HepG2 (cell line): ENCODE measurements around the gene RBM47. TPM values are rescaled to one million over a fixed set of nuclear protein-coding genes. Genes with fewer than 3 reads are reported as not detected.
A peak's percentile ranks its signal among the peaks of the same experiment; 100 is the strongest.

Experiments used
- ATAC-seq: fragments of 200-7000 bp; cut with Tn5 transposase; 3 replicates; pipeline ENCODE4 v1.9.1; 2020; ENCODE audit warnings: mild to moderate bottlenecking, moderate library complexity
- BruUV-seq: library from RNA; stranded (reverse); fragments of 400-500 nt; replicated peaks from 2 replicates; lab custom pipeline; 2021; lab: Mats Ljungman, UMichigan
- CTCF ChIA-PET: fragments of 300-600 bp; formaldehyde crosslinking; extraction: SDS; loops from one replicate; lab custom pipeline; 2021; ENCODE audit warnings: low total read pairs, inconsistent platforms, low intra/inter-chr PET ratio; lab: Yijun Ruan, JAX
- POLR2A ChIA-PET: fragments of 350-600 bp; sonication (Branson Sonifier 250); formaldehyde crosslinking; loops from one replicate; lab custom pipeline; 2020; ENCODE audit warnings: antibody characterized with exemption, inconsistent platforms; lab: Yijun Ruan, JAX
- DNase-seq: peaks from one replicate; pipeline ENCODE4 v3.0.0-alpha.2; 2015; ENCODE audit warnings: low spot score
- FAIRE-seq: peaks from 3 replicates; lab custom pipeline; 2011; peaks lifted over from hg19 to GRCh38; lab: Jason Lieb, UNC
- H2AFZ ChIP-seq: one replicate; pipeline ENCODE4 v1.6.1; 2011; ENCODE audit warnings: low read length, inconsistent platforms
- H3K27ac ChIP-seq: fragments of 300-600 bp; 3 replicates; pipeline ENCODE4 v1.8.0; 2011; ENCODE audit warnings: mixed run types, mild to moderate bottlenecking, mixed read lengths, low read length, inconsistent platforms; ENCODE audit not compliant: insufficient read depth; ENCODE audit errors: extremely low read length
- H3K27me3 ChIP-seq, 2 experiments: fragments of 200-600 bp in 1 of 2; 2 replicates in 1 of 2; 3 replicates in 1 of 2; pipeline versions ENCODE4 v1.6.0 to v1.8.0; 2011; ENCODE audit warnings: low read length in 2 of 2, mild to moderate bottlenecking in 2 of 2, moderate library complexity in 2 of 2, inconsistent platforms in 1 of 2; ENCODE audit not compliant: insufficient read depth in 2 of 2, control insufficient read depth in 1 of 2
- H3K36me3 ChIP-seq, 2 experiments: fragments of 200-600 bp in 1 of 2; replicated peaks in 1 of 2; 2 replicates in 1 of 2; 3 replicates in 1 of 2; pipeline versions ENCODE4 v1.5.1 to v1.8.0; 2011; ENCODE audit warnings: low read length in 2 of 2, inconsistent platforms in 1 of 2; ENCODE audit not compliant: insufficient read depth in 2 of 2, control insufficient read depth in 1 of 2
- H3K4me1 ChIP-seq: 2 replicates; pipeline ENCODE4 v1.5.1; 2012; ENCODE audit warnings: low read length, inconsistent platforms; ENCODE audit not compliant: insufficient read depth
- H3K4me2 ChIP-seq: 2 replicates; pipeline ENCODE4 v1.6.0; 2011; ENCODE audit warnings: low read depth, low read length, inconsistent platforms
- H3K4me3 ChIP-seq, 3 experiments: fragments of 200-600 bp in 1 of 3; sonication (generic), shearing (Covaris generic) in 1 of 3; replicated peaks in 1 of 3; 2 replicates each; pipeline ENCODE4 v1.5.1; 2011 to 2016; ENCODE audit warnings: low read length in 3 of 3, inconsistent platforms in 2 of 3, low read depth in 2 of 3, mild to moderate bottlenecking in 2 of 3, control low read depth in 1 of 3, mixed read lengths in 1 of 3; ENCODE audit not compliant: insufficient read depth in 1 of 3
- H3K79me2 ChIP-seq: one replicate; pipeline ENCODE4 v1.6.1; 2011; ENCODE audit warnings: low read length, inconsistent platforms; ENCODE audit not compliant: insufficient read depth
- H3K9ac ChIP-seq: 2 replicates; pipeline ENCODE4 v1.6.0; 2011; ENCODE audit warnings: mild to moderate bottlenecking, low read depth, low read length, inconsistent platforms; ENCODE audit not compliant: insufficient read depth
- H3K9me3 ChIP-seq: 2 replicates; pipeline ENCODE4 v1.5.1; 2012; ENCODE audit warnings: mild to moderate bottlenecking, low read length
- H4K20me1 ChIP-seq: 2 replicates; pipeline ENCODE4 v1.6.0; 2011; ENCODE audit warnings: inconsistent platforms, mild to moderate bottlenecking, low read length, moderate library complexity; ENCODE audit not compliant: insufficient read depth
- ARNT2 ChIP-seq: sonication (generic); formaldehyde crosslinking; IDR thresholded peaks from 2 replicates; pipeline ENCODE4 v1.8.0; 2022; ENCODE audit warnings: mild to moderate bottlenecking, low read depth, missing genetic modification reagents, moderate library complexity
- EP300 ChIP-seq, 3 experiments: sonication (generic) in 1 of 3; formaldehyde crosslinking in 1 of 3; IDR thresholded peaks; 2 replicates each; pipeline versions ENCODE4 v1.5.1 to v1.6.1; 2011 to 2020; ENCODE audit warnings: low read depth in 2 of 3, low read length in 2 of 3, borderline replicate concordance in 1 of 3, improper control_type of control experiment in 1 of 3, mild to moderate bottlenecking in 1 of 3, missing genetic modification reagents in 1 of 3, moderate library complexity in 1 of 3
- FOXC1 ChIP-seq: sonication (generic); formaldehyde crosslinking; IDR thresholded peaks from 2 replicates; pipeline ENCODE4 v1.8.0; 2022; ENCODE audit warnings: mild to moderate bottlenecking, missing genetic modification reagents, borderline replicate concordance
- HHEX ChIP-seq: IDR thresholded peaks from 2 replicates; pipeline ENCODE4 v1.6.1; 2016; ENCODE audit warnings: control low read depth
- HMGXB3 ChIP-seq: sonication (generic); formaldehyde crosslinking; IDR thresholded peaks from 2 replicates; pipeline ENCODE4 v1.4.0; 2020; ENCODE audit warnings: missing genetic modification reagents, borderline replicate concordance
- HNRNPUL1 ChIP-seq: fragments of 200-400 bp; formaldehyde crosslinking; IDR thresholded peaks from 2 replicates; pipeline ENCODE4 v1.6.1; 2017; ENCODE audit warnings: low read depth, mild to moderate bottlenecking, low read length, moderate library complexity
- KDM2A ChIP-seq: sonication (generic); formaldehyde crosslinking; IDR thresholded peaks from 2 replicates; pipeline ENCODE4 v1.4.0; 2020; ENCODE audit warnings: low read depth, missing genetic modification reagents, borderline replicate concordance
- MTF2 ChIP-seq: sonication (generic); formaldehyde crosslinking; IDR thresholded peaks from 2 replicates; pipeline ENCODE4 v1.5.0; 2020; ENCODE audit warnings: missing genetic modification reagents, borderline replicate concordance
- PHF20 ChIP-seq: sonication (generic); formaldehyde crosslinking; IDR thresholded peaks from 2 replicates; pipeline ENCODE4 v1.5.0; 2020; ENCODE audit warnings: mild to moderate bottlenecking, missing genetic modification reagents
- RXRA ChIP-seq: sonication (generic); formaldehyde crosslinking; IDR thresholded peaks from 2 replicates; pipeline ENCODE4 v1.5.1; 2020; ENCODE audit warnings: missing genetic modification reagents
- ZC3H4 ChIP-seq: sonication (generic); formaldehyde crosslinking; IDR thresholded peaks from 2 replicates; pipeline ENCODE4 v1.4.0; 2020; ENCODE audit warnings: missing genetic modification reagents, borderline replicate concordance
- ZEB1 ChIP-seq: IDR thresholded peaks from 2 replicates; pipeline ENCODE4 v1.6.1; 2012; ENCODE audit warnings: mild to moderate bottlenecking, low read depth, inconsistent platforms; ENCODE audit not compliant: insufficient replicate concordance
- ZFP37 ChIP-seq: sonication (generic); formaldehyde crosslinking; IDR thresholded peaks from 2 replicates; pipeline ENCODE4 v1.4.0; 2020; ENCODE audit warnings: missing genetic modification reagents, borderline replicate concordance
- ZNF10 ChIP-seq: sonication (generic); formaldehyde crosslinking; IDR thresholded peaks from 2 replicates; pipeline ENCODE4 v1.4.0; 2020; ENCODE audit warnings: mild to moderate bottlenecking, low read depth, missing genetic modification reagents, borderline replicate concordance
- ZNF234 ChIP-seq: sonication (generic); formaldehyde crosslinking; conservative IDR thresholded peaks from 2 replicates; pipeline ENCODE4 v1.5.1; 2020; ENCODE audit warnings: mild to moderate bottlenecking, missing genetic modification reagents
- ZNF556 ChIP-seq: sonication (generic); formaldehyde crosslinking; IDR thresholded peaks from 2 replicates; pipeline ENCODE4 v1.4.0; 2020; ENCODE audit warnings: mild to moderate bottlenecking, missing genetic modification reagents, borderline replicate concordance
- ZNF75D ChIP-seq: sonication (generic); formaldehyde crosslinking; IDR thresholded peaks from 2 replicates; pipeline ENCODE4 v1.8.1; 2023; ENCODE audit warnings: missing genetic modification reagents, mild to moderate bottlenecking, borderline replicate concordance
- ZNF773 ChIP-seq: sonication (generic); formaldehyde crosslinking; IDR thresholded peaks from 2 replicates; pipeline ENCODE4 v1.4.0; 2020; ENCODE audit warnings: missing genetic modification reagents, borderline replicate concordance
- ZZZ3 ChIP-seq: sonication (generic); formaldehyde crosslinking; IDR thresholded peaks from 2 replicates; pipeline ENCODE4 v1.4.0; 2020; ENCODE audit warnings: missing genetic modification reagents, mild to moderate bottlenecking, borderline replicate concordance
- WGBS: methylation state at CpG from one replicate; pipeline ENCODE4 v1.1.6; 2017; ENCODE audit warnings: low lambda C conversion rate; 5-methylcytosine and 5-hydroxymethylcytosine counted together
- in situ Hi-C: cut with HindIII; loops from 2 replicates; pipeline ENCODE4 v1.10.0; 2017; ENCODE audit warnings: low pct_unique_long_range_greater_than_20kb; ENCODE audit not compliant: extremely low pct_ligation_motif_present
- intact Hi-C: fragments of 100-400 bp; cut with micrococcal nuclease; formaldehyde crosslinking; loops from one replicate; pipeline ENCODE4 v1.10.0; 2022; ENCODE audit not compliant: unreplicated experiment
- polyA plus RNA-seq, 8 experiments: library from polyadenylated mRNA; depleted of rRNA in 3 of 8; stranded (reverse) in 7 of 8; unstranded in 1 of 8; fragments of >200 nt; fragmentation: Illumina TruSeq in 4 of 8; extraction: Trizol in 4 of 8; gene quantifications; 2 replicates each; pipeline versions ENCODE4 v1.2.1 to v1.2.3, GENCODE V29; 2011 to 2016; ENCODE audit warnings: low read depth in 4 of 8, missing spikeins in 1 of 8, mixed read lengths in 1 of 8; ENCODE audit not compliant: insufficient read depth in 1 of 8
- total RNA-seq, 5 experiments: library from RNA; depleted of rRNA; stranded (reverse); fragments of >200 nt; fragmentation: Illumina TruSeq; extraction: Trizol; gene quantifications; 2 replicates each; pipeline ENCODE4 v1.2.3, GENCODE V29; 2016; ENCODE audit warnings: low read depth in 1 of 5

Gene RBM47
- total and polyA plus RNA-seq, 2 of the 13 experiments (the other 11 are each of a cell fraction or from before 2014, with no cell fraction given): 1.2 to 2.5 TPM

- no peak for TF ChIP-seq ZEB1
- peak; percentile 52; the same call in 1 of the 2 replicates for TF ChIP-seq KDM2A (CRISPR knock-in tag)
- TF ChIP-seq ZNF556 (CRISPR knock-in tag): no peak
- TF ChIP-seq HNRNPUL1: peak; percentile 46; the same call in 1 of the 2 replicates
- no peak for TF ChIP-seq ZNF10 (CRISPR knock-in tag)
- no peak for TF ChIP-seq ZZZ3 (CRISPR knock-in tag)
- no peak for TF ChIP-seq ZFP37 (CRISPR knock-in tag)
- TF ChIP-seq ZC3H4 (CRISPR knock-in tag): no peak
- TF ChIP-seq ZNF773: no peak
- TF ChIP-seq ZNF75D (CRISPR knock-in tag): no peak
- TF ChIP-seq MTF2 (CRISPR knock-in tag): no peak
- TF ChIP-seq, all 625 proteins: peak for 175
Observed at GRCh38 chr4:40576651-40577480, 52.8 kb downstream of the RBM47 start (continued).

- ChIA-PET POLR2A (no interaction called here), CTCF (no interaction called here)
- FAIRE-seq (no peak), ATAC-seq (no peak)
- intact Hi-C loops: loop anchor here (5.0 kb wide), 1 partner anchor 1439 kb away; no protein-coding TSS in a partner anchor
- Histone ChIP-seq H3K9me3 (no peaks in the 10 kb centered on the region), H4K20me1 (no peaks in the 10 kb centered on the region), H3K4me3 (no peak overlapping the region), H3K27me3 (no peaks in the 10 kb centered on the region), H2AFZ (no peak overlapping the region), H3K36me3 (no peaks in the 10 kb centered on the region)
- 79% methylated on average over 2 of the region's 2 CpGs for WGBS
- BruUV-seq: no TSS peak
- TF ChIP-seq ARNT2 (no peak), RXRA (CRISPR knock-in tag) (no peak), HHEX (CRISPR knock-in tag) (no peak), PHF20 (CRISPR knock-in tag) (no peak), EP300 (IDR thresholded peaks at IDR 0.05; ENCODE audit: low read depth in 2 of 2, low read length in 2 of 2) (no peak), EP300 (CRISPR knock-in tag; IDR thresholded peaks at IDR 0.05; ENCODE audit: borderline replicate concordance) (no peak), ZNF234 (no peak), FOXC1 (no peak), HMGXB3 (CRISPR knock-in tag) (no peak)
- TF ChIP-seq, all 625 proteins: peak for 0
- H3K9ac ChIP-seq: no peak overlapping the region
- H3K4me1 ChIP-seq: peaks cover 30% of the 10 kb centered on the region
- H3K27ac ChIP-seq: no peak overlapping the region
- DNase-seq: no peak
- in situ Hi-C loops: no loop called here
- no peak overlapping the region for H3K4me2 ChIP-seq
- no peaks in the 10 kb centered on the region for H3K79me2 ChIP-seq
Observed at GRCh38 chr4:40575846-40576245, 53.8 kb downstream of the RBM47 start.
